Motor neuron (in vitro differentiated cells): ENCODE measurements around the gene PRDM8. TPM values are rescaled to one million over a fixed set of nuclear protein-coding genes. Genes with fewer than 3 reads are reported as not detected.
A peak's percentile ranks its signal among the peaks of the same experiment; 100 is the strongest.

Experiments
- ATAC-seq, 8 experiments: fragments of 200-7000 bp; cut with Tn5 transposase; replicated peaks in 6 of 8; 2 replicates each; pipeline ENCODE4 v1.8.0; 2021; ENCODE audit warnings: mild to moderate bottlenecking in 8 of 8, moderate library complexity in 8 of 8
- H3K27ac ChIP-seq, 2 donors: fragments of 250-450 bp; sonication (Bioruptor Pico); 2 replicates each; pipeline ENCODE4 v1.9.0; 2021; ENCODE audit warnings: antibody characterized with exemption in 2 of 2, mild to moderate bottlenecking in 2 of 2, moderate library complexity in 1 of 2
- H3K4me1 ChIP-seq, 2 donors: fragments of 250-450 bp; sonication (Bioruptor Pico); replicated peaks in 1 of 2; 2 replicates each; pipeline ENCODE4 v1.6.1; 2021; ENCODE audit warnings: antibody characterized with exemption in 2 of 2, mild to moderate bottlenecking in 2 of 2, moderate library complexity in 1 of 2
- H3K4me3 ChIP-seq, 5 donors: fragments of 250-450 bp; sonication (Bioruptor Pico); 2 replicates each; pipeline ENCODE4 v1.9.0; 2021; ENCODE audit warnings: antibody characterized with exemption in 5 of 5, mild to moderate bottlenecking in 5 of 5, moderate library complexity in 4 of 5
- WGBS, 10 experiments: fragments of 450-650 bp; shearing (Covaris generic); methylation state at CpG; one replicate each; pipeline ENCODE4 v1.0.0; 2022; 5-methylcytosine and 5-hydroxymethylcytosine counted together
- in situ Hi-C, 9 experiments: fragments of 400-800 bp; cut with MboI; loops; one replicate each; pipeline ENCODE4 v1.15.0; 2021; ENCODE audit warnings: low sequenced_read_pairs in 9 of 9, low pct_unique_long_range_greater_than_20kb in 2 of 9; ENCODE audit not compliant: unreplicated experiment in 9 of 9
- total RNA-seq, 8 experiments: library from RNA; unstranded; fragments of 300-600 nt; gene quantifications; 2 replicates each; pipeline versions ENCODE4 v1.2.3 to v1.2.4, GENCODE V29; 2022

PRDM8 gene
- total RNA-seq, 8 experiments from 2014 or later: 0.91 to 62.4 (median 21.7) TPM

DNA sequence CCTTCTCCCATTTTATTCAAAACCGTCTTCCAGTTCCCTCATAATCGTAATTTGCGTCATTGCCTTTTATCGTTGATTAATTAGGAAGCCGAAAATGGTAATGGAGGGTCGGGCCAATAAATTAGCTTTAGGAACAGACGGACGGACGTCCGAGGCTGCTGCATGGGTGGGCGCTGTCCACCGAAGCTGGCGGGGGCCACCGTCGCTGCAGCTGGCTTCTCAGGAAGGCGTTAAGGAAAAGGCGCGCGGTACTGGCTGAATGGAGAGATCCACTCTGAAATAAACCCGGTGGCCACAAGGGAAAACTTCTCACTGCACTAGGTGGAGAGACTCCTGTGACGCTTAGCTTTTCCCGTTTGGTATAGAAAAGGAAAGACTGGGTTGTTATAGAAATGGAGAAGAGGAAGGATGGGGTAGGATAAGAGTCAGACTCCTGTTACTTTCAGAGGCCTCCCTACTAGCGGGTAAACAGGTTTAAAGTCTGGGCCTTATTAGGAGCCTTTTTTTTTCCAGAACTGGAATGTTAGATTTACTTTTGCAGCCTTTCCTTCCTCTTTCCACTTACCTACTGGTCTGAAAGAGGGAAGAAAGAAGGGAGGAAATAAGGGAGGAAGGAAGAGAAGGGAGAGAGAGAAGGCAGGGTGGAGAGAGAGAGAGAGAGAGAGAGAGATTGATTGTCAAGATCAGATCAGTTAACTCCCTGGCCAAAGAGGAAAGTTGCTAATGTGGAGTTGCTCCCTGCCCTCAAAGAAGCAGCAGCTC is 11.3 kb upstream of the PRDM8 start:
- ATAC-seq: no peak
- in situ Hi-C loops: loop anchor here in 4 of 9 experiments (25.0 kb wide), 5 partner anchors 99 to 1249 kb away; partner anchors contain the start of genes BMP3 (in 1 of the 4) and PAQR3 (in 1 of the 4)
- 0 to 81% (median 20%) methylated on average over 1 to 12 of the region's 23 CpGs for WGBS, 10 experiments
- peak overlapping the region; percentile 34 to 45 (median 41) for H3K4me3 ChIP-seq
- H3K4me1 ChIP-seq: peaks cover 33 to 45% of the 10 kb centered on the region in 2 donors
- H3K27ac ChIP-seq: peak overlapping the region in 1 of 2 donors; percentile 1

DNA sequence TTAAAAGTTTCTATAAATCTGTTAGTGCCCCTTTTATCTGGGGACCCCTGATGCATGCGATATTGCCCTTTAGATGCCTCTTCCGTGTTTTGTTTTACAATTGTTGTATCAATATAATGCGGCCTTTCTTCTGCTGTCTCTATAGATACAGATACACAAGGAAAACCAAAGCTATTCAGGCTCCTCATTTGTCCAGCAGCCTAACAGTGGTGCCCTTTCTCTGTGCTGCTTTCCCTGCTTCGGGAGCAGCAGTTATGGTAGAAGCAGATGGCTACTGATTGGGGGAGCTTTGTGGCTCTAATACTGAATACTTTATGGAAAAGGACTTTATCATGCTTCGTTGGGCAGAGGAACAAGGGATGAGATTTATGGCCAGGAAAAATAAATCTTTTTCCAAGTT is 10.6 kb upstream of the PRDM8 start:
- 0 to 100% (median 4%) methylated on average over 1 to 5 of the region's 5 CpGs; no CpG with 5 or more reads in 1 of the 10 experiments for WGBS, 10 experiments
- no peak overlapping the region for H3K4me3 ChIP-seq
- no peak overlapping the region for H3K27ac ChIP-seq
- in situ Hi-C loops: loop anchor here in 4 of 9 experiments (25.0 kb wide), 5 partner anchors 99 to 1249 kb away; partner anchors contain the start of genes BMP3 (in 1 of the 4) and PAQR3 (in 1 of the 4)
- peak in 4 of 8 experiments; percentile 8 to 50 (median 26) for ATAC-seq
- peaks cover 33 to 45% of the 10 kb centered on the region in 2 donors for H3K4me1 ChIP-seq

DNA sequence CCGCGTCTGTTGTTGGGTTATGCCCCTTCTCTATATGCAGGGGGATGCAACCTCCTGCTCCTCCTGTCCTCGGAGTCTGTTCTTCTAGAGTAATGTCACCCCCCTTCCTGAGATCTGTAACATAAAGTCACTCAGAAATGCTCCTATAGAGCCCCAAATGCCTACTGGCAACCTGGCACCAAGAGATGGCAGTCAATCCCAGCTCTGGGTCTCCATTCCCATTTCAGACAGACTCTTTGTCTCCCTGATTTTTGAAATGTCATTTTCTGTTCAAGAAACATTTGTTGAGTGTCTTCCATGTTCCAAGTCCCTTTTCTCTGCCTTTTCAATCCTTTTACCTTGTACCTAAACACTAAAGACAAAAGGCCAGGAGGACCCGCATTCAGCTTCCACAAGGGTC is 9.6 kb upstream of the PRDM8 start:
- no peak overlapping the region for H3K27ac ChIP-seq
- in situ Hi-C loops: loop anchor here in 4 of 9 experiments (25.0 kb wide), 5 partner anchors 100 to 1250 kb away; partner anchors contain the start of genes BMP3 (in 1 of the 4) and PAQR3 (in 1 of the 4)
- ATAC-seq: no peak
- H3K4me1 ChIP-seq: peaks cover 33 to 45% of the 10 kb centered on the region in 2 donors
- 53 to 100% (median 80%) methylated on average over 1 to 4 of the region's 4 CpGs; no CpG with 5 or more reads in 2 of the 10 experiments for WGBS, 10 experiments
- H3K4me3 ChIP-seq: no peak overlapping the region

DNA sequence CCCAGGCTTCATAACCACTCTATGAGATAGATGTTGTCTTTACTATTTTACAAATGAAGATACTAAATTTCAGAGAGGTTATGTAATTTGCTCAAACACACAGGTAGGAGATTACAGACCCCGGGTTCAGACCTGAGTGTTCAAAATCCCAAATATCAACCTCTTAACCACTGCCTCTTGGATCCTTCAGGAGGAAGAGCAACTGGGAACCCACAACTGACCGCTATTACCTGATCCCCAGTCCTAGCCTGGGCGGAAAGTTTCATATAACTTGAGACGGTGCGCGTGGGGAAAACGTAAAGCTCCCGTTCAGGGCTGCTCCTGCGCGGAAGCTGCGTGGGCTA is 8.9 kb upstream of the PRDM8 start:
- no peak for ATAC-seq
- Histone ChIP-seq H3K4me3 (no peak overlapping the region), H3K27ac (no peak overlapping the region), H3K4me1 (peaks cover 33 to 49% of the 10 kb centered on the region in 2 donors)
- 34 to 100% (median 61%) methylated on average over 1 to 6 of the region's 11 CpGs; no CpG with 5 or more reads in 4 of the 10 experiments for WGBS, 10 experiments
- in situ Hi-C loops: loop anchor here in 4 of 9 experiments (25.0 kb wide), 5 partner anchors 101 to 1251 kb away; partner anchors contain the start of genes BMP3 (in 1 of the 4) and PAQR3 (in 1 of the 4)

DNA sequence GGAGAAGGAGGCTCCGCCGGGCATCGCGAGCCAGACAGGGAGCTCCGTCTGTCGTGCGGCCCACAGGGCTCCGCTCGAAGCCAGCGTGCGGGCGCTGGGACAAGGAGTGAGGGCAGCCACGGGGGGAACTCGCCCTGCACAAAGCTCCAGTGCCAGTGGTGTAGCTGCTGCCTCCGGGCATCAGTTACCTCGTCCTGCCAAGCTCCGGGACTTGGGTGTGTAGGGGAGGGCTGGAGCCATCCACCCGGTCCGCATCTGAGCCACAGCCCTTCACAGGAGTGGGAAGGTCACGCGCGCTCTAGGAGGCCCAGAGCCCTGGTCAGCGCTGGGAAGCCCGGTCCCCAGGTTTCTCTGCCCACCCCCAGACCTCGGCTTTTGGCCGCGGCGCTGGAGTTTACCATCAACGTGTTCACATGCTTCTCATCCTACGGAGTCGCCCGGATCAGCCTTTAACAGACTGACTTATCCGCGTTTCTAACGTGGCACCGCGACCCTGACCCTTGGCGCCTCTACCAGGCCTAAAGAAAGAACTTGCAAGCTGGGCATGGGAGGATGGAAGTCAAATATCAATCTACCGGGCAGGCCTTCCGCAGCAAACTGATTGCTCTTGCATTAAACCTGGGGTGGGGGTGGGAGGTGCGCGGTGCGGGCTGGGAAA is 8.4 kb upstream of the PRDM8 start:
- 0 to 100% (median 53%) methylated on average over 1 to 12 of the region's 43 CpGs; no CpG with 5 or more reads in 6 of the 10 experiments for WGBS, 10 experiments

DNA sequence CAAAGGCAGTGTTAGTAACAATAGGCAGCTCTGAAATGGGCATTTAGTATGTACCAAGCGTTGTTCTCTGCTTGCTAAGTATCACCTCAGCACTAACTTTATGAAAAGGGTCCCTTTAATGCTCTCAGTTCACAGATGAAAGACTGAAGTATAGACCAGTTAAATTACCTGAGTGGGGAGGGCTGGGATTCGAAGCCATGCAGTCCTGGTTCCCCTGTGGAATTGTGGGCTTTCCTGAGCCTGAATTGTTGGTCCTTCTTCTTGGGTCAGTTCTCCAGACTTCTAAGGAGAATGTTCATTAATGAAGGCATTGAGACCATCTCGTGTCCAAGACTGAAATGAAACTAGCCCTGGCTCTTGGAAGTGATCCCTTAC is 7.7 kb upstream of the PRDM8 start:
- no peak overlapping the region for H3K27ac ChIP-seq
- WGBS, 10 experiments: 25 to 100% (median 38%) methylated on average over 1 to 2 of the region's 3 CpGs; no CpG with 5 or more reads in 2 of the 10 experiments
- no peak for ATAC-seq
- H3K4me1 ChIP-seq: peaks cover 33 to 56% of the 10 kb centered on the region in 2 donors
- H3K4me3 ChIP-seq: peak overlapping the region in 2 of 5 donors; percentile 5 to 6
- in situ Hi-C loops: loop anchor here in 4 of 9 experiments (25.0 kb wide), 5 partner anchors 102 to 1252 kb away; partner anchors contain the start of genes BMP3 (in 1 of the 4) and PAQR3 (in 1 of the 4)

More for the DNA sequence above, 8.4 kb upstream of the PRDM8 start:
- no peak overlapping the region for H3K4me3 ChIP-seq
- H3K4me1 ChIP-seq: peaks cover 33 to 54% of the 10 kb centered on the region in 2 donors
- ATAC-seq: no peak
- no peak overlapping the region for H3K27ac ChIP-seq
- in situ Hi-C loops: loop anchor here in 4 of 9 experiments (25.0 kb wide), 5 partner anchors 102 to 1252 kb away; partner anchors contain the start of genes BMP3 (in 1 of the 4) and PAQR3 (in 1 of the 4)

DNA sequence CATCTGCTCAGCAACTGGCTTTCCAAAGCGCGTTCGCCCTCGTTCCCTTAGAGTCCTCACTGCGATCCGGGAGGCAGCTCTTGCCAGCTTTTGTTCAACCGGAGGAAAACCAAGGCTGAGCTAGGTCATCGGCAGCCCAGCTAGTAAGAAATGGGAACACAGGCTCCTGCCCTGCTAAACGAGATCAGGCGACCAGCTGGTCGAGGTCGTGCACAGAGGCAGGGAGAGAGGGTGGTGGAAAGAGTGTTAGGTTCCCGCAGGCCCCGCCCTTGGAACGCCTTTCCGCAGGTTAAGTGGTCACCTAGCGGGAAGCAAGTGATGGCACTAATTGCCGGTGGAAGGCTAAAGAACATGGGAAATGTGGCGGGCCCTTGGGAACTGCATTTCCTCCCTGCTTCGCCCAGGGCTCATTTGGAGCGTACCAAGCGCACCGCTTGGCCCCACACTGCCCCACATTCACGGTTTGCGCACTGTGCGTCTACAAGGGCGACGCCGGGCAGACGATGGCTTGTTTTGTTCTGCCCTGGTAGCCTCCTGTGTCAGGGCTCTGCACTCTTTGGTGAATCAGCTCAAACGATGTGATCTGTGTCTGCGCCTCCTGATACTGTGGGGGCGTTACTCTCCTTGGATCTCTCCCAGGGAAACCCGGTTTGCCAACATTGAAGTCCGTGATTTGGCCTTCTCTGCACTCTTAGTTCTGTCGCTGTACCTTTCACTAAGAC is 7.2 kb upstream of the PRDM8 start:
- WGBS, 10 experiments: 5 to 80% (median 37%) methylated on average over 1 to 12 of the region's 36 CpGs; no CpG with 5 or more reads in 3 of the 10 experiments
- in situ Hi-C loops: loop anchor here in 4 of 9 experiments (25.0 kb wide), 5 partner anchors 103 to 1253 kb away; partner anchors contain the start of genes BMP3 (in 1 of the 4) and PAQR3 (in 1 of the 4)
- Histone ChIP-seq H3K4me3 (peak overlapping the region in 2 of 5 donors; percentile 5 to 6), H3K27ac (no peak overlapping the region), H3K4me1 (peaks cover 31 to 55% of the 10 kb centered on the region in 2 donors)
- ATAC-seq: peak in 4 of 8 experiments; percentile 29 to 55 (median 44)

DNA sequence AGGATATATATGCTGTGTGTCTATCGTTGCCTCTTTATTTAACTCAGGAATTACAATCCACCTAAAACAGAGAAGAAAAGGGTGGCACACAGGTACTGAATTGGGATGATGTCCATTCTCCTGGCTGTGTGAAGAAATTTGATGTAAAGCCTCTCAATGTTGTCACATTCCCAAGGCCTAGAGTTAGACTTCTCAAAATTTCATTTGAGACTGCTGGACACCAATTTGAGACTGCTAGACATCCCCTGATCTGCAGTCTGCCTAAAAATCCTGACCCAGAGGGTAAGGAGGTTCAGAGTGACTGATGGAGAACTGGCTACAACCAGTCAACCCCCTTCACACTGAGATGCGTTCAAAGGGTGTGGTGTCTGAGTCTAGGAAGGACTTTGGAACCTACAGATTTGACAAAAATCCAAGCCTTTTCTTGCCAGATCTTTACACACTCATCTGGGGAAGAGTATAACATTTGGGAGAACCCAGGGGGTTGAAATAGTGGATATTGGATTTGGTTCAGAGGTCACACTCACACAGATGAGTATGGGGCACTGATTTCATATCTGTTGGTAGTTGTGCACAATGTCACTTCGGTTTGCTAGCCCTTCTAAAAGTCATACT is 4.9 kb upstream of the PRDM8 start:
- no peak for ATAC-seq
- in situ Hi-C loops: loop anchor here in 4 of 9 experiments (25.0 kb wide), 5 partner anchors 105 to 1255 kb away; partner anchors contain the start of genes BMP3 (in 1 of the 4) and PAQR3 (in 1 of the 4)
- Histone ChIP-seq H3K4me3 (no peak overlapping the region), H3K27ac (no peak overlapping the region), H3K4me1 (peaks cover 11 to 40% of the 10 kb centered on the region in 2 donors)
- 17 to 86% (median 54%) methylated on average over 1 to 3 of the region's 3 CpGs for WGBS, 10 experiments

DNA sequence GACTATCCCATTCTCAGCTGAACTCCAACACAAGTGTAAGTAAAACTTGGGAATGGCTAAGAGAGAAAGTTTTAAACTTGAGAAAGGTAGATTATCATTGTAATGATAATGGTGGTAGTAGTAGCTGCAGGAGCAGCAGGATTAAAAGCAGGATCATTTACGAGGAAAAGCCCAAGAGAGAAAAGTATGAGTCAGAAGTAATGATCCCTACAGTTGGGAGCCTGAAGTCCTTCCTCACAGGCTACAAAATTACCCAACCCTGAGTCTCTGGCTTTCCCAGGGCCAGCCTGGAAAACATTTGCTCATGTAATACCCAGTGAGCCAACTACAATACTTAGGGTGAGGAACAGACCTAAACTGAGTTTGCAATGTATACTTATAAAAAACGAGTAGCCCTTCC is 4.4 kb upstream of the PRDM8 start:
- Histone ChIP-seq H3K4me3 (no peak overlapping the region), H3K4me1 (peaks cover 11 to 35% of the 10 kb centered on the region in 2 donors), H3K27ac (no peak overlapping the region)
- 0 to 60% (median 17%) methylated on average over 1 to 2 of the region's 2 CpGs; no CpG with 5 or more reads in 3 of the 10 experiments for WGBS, 10 experiments
- in situ Hi-C loops: loop anchor here in 4 of 9 experiments (25.0 kb wide), 5 partner anchors 106 to 1256 kb away; partner anchors contain the start of genes BMP3 (in 1 of the 4) and PAQR3 (in 1 of the 4)
- peak in 1 of 8 experiments; percentile 36 for ATAC-seq

DNA sequence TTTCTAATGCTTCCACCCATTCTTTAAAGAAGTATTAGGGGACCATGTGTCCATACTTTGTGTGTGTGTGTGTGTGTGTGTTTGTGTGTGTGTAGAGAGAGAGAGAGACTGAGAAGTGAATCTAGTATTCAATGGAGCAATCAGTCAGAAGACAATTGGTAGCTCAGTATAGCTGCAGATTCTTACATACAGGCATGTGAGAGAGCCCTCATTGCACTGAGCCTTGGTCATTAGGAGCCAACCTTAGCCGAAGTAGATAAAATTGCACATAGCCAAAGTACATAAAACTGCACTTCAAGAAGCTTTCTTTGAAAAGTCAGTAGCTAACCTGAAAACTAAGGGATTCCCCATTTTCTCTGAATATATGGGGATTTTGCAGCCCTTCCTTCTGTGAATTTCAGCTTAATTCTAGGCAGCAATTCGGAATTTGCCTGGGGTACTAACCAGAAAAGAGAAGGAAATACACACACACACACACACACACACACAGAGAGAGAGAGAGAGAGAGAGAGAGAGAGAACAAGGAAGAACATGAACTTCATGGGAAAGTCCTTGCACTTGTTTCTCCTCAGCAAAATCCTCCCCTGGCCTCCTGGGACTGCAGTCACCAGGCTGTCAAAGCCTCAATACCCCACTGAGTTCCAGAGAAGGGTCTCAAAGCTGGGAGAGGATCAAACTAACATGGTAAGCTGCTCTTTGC is 1.7 kb upstream of the PRDM8 start:
- Histone ChIP-seq H3K4me1 (peaks cover 0 to 21% of the 10 kb centered on the region in 2 donors), H3K4me3 (peak overlapping the region; percentile 44 to 94 (median 59)), H3K27ac (peak overlapping the region in 1 of 2 donors; percentile 91)
- in situ Hi-C loops: loop anchor here in 4 of 9 experiments (25.0 kb wide), 5 partner anchors 108 to 1258 kb away; partner anchors contain the start of genes BMP3 (in 1 of the 4) and PAQR3 (in 1 of the 4)
- WGBS, 10 experiments: 0 to 100% (median 28%) methylated on average over 1 to 2 of the region's 2 CpGs; no CpG with 5 or more reads in 5 of the 10 experiments
- no peak for ATAC-seq
